AG04450 (cell line): ENCODE data around the gene DICER1. TPM values are rescaled to one million over a fixed set of nuclear protein-coding genes. Genes with fewer than 3 reads are reported as not detected.

Experiments used
- CTCF ChIA-PET: fragments of 300-600, 350-600 bp; formaldehyde crosslinking; extraction: SDS; loops from one replicate; lab custom pipeline; 2022; ENCODE audit warnings: antibody characterized with exemption, inconsistent platforms; lab: Charles Lee
- POLR2A ChIA-PET: fragments of 350-600 bp; formaldehyde crosslinking; extraction: SDS; loops from one replicate; lab custom pipeline; 2021; ENCODE audit warnings: antibody characterized with exemption, inconsistent platforms; lab: Yijun Ruan, JAX
- DNase-seq: peaks from one replicate; pipeline ENCODE4 v3.0.0-alpha.2; 2011; ENCODE audit warnings: low read depth, low spot score
- H3K27ac ChIP-seq: one replicate; pipeline ENCODE4 v1.5.1; 2012; ENCODE audit warnings: low read depth, low read length, control low read depth
- H3K27me3 ChIP-seq: one replicate; pipeline ENCODE4 v1.6.0; 2012; ENCODE audit warnings: low read length; ENCODE audit not compliant: control insufficient read depth, insufficient read depth
- H3K4me3 ChIP-seq: 2 replicates; pipeline ENCODE4 v1.5.1; 2011; ENCODE audit warnings: mild to moderate bottlenecking, low read depth, low read length, control low read depth
- H3K9me3 ChIP-seq: 2 replicates; pipeline ENCODE4 v1.5.1; 2012; ENCODE audit warnings: low read length; ENCODE audit not compliant: control insufficient read depth, insufficient read depth
- CTCF ChIP-seq: IDR thresholded peaks from 2 replicates; pipeline ENCODE4 v1.5.1; 2011; ENCODE audit warnings: low read depth, low read length, control low read depth, inconsistent platforms
- polyA plus RNA-seq: library from polyadenylated mRNA; depleted of rRNA; stranded (reverse); fragments of >200 nt; gene quantifications from 2 replicates; pipeline ENCODE4 v1.2.3, GENCODE V29; 2011

DICER1 gene
- polyA plus RNA-seq, 1 experiment: 25.1 TPM

- DNase-seq: no peak
- ChIA-PET CTCF (no interaction called here), POLR2A (no interaction called here)
- Histone ChIP-seq H3K4me3 (no peak overlapping the region), H3K9me3 (no peaks in the 10 kb centered on the region), H3K27me3 (no peaks in the 10 kb centered on the region), H3K27ac (no peak overlapping the region)
- TF ChIP-seq CTCF: no peak
Observed at GRCh38 chr14:95137804-95138167, 19.5 kb downstream of the DICER1 start.

GRCh38 chr14:95137164-95137803 is 20.0 kb downstream of the DICER1 start:
- no peak for TF ChIP-seq CTCF
- Histone ChIP-seq H3K4me3 (no peak overlapping the region), H3K27ac (no peak overlapping the region), H3K27me3 (no peaks in the 10 kb centered on the region), H3K9me3 (no peaks in the 10 kb centered on the region)
- ChIA-PET CTCF (no interaction called here), POLR2A (no interaction called here)
- DNase-seq: no peak

GRCh38 chr14:95136631-95137030 is 20.7 kb downstream of the DICER1 start:
- H3K9me3 ChIP-seq: no peaks in the 10 kb centered on the region
- ChIA-PET CTCF (no interaction called here), POLR2A (no interaction called here)
- no peak for TF ChIP-seq CTCF
- no peaks in the 10 kb centered on the region for H3K27me3 ChIP-seq
- DNase-seq: no peak
- no peak overlapping the region for H3K4me3 ChIP-seq
- H3K27ac ChIP-seq: no peak overlapping the region

GRCh38 chr14:95134304-95134933 is 22.9 kb downstream of the DICER1 start:
- no peak for TF ChIP-seq CTCF
- POLR2A ChIA-PET: no interaction called here
- CTCF ChIA-PET: no interaction called here
- DNase-seq: no peak
- no peaks in the 10 kb centered on the region for H3K27me3 ChIP-seq
- H3K4me3 ChIP-seq: no peak overlapping the region
- H3K27ac ChIP-seq: no peak overlapping the region
- no peaks in the 10 kb centered on the region for H3K9me3 ChIP-seq

GRCh38 chr14:95133282-95133681 is 24.0 kb downstream of the DICER1 start:
- ChIA-PET POLR2A (interaction anchor here (0.6 to 1.2 kb wide), 2 partner anchors 24 to 533 kb away, joined by 4 to 6 read pairs; partner anchors contain the start of gene DICER1), CTCF (interaction anchor here (1.0 to 1.2 kb wide), 2 partner anchors 34 to 299 kb away, joined by 3 to 5 read pairs; no protein-coding TSS in a partner anchor)
- no peaks in the 10 kb centered on the region for H3K9me3 ChIP-seq
- H3K27me3 ChIP-seq: no peaks in the 10 kb centered on the region
- no peak for TF ChIP-seq CTCF
- no peak overlapping the region for H3K27ac ChIP-seq
- no peak overlapping the region for H3K4me3 ChIP-seq
- DNase-seq: no peak
